Bronchial epithelial cell (primary cell): ENCODE measurements around the gene PKN3. TPM values are rescaled to one million over a fixed set of nuclear protein-coding genes. Genes with fewer than 3 reads are reported as not detected.

Experiments used
- DNase-seq: peaks from one replicate; pipeline ENCODE4 v3.0.0-alpha.2; 2010; ENCODE audit warnings: low read depth
- FAIRE-seq: peaks from 2 replicates; lab custom pipeline; 2011; peaks lifted over from hg19 to GRCh38; lab: Jason Lieb, UNC
- H3K27me3 ChIP-seq: 2 replicates; pipeline ENCODE4 v1.5.1; 2011; ENCODE audit warnings: low read length; ENCODE audit not compliant: control insufficient read depth, insufficient read depth
- H3K36me3 ChIP-seq: 2 replicates; pipeline ENCODE4 v1.5.1; 2011; ENCODE audit warnings: low read length; ENCODE audit not compliant: control insufficient read depth, insufficient read depth
- H3K4me3 ChIP-seq: 2 replicates; pipeline ENCODE4 v1.5.1; 2011; ENCODE audit warnings: mild to moderate bottlenecking, low read depth, low read length, control low read depth
- CTCF ChIP-seq: IDR thresholded peaks from 2 replicates; pipeline ENCODE4 v1.5.1; 2011; ENCODE audit warnings: mild to moderate bottlenecking, moderate library complexity, low read length, control low read depth, inconsistent platforms; ENCODE audit not compliant: insufficient read depth, severe bottlenecking
- total RNA-seq: library from RNA; depleted of rRNA; stranded (reverse); fragments of >200 nt; gene quantifications from 2 replicates; pipeline ENCODE4 v1.2.1, GENCODE V29; 2014

PKN3 gene
- 1.5 and 2.1 TPM in 2 replicates for total RNA-seq

- no peaks in the 10 kb centered on the region for H3K27me3 ChIP-seq
- FAIRE-seq (no peak), DNase-seq (peak; percentile 46)
- no peaks in the 10 kb centered on the region for H3K36me3 ChIP-seq
- peak within 1 kb of the TSS; percentile 52 for H3K4me3 ChIP-seq
- peak; percentile 89 for TF ChIP-seq CTCF
These were observed at the start of gene PKN3 for GRCh38 chr9:128702445-128702948. Gene PKN3, plus strand, starts transcription at chr9:128702503. Its CDS starts 413 bp downstream, at chr9:128702916.

- no peak for TF ChIP-seq CTCF
- no peaks in the 10 kb centered on the region for H3K36me3 ChIP-seq
- no peaks in the 10 kb centered on the region for H3K27me3 ChIP-seq
- DNase-seq, result no peak
- H3K4me3 ChIP-seq, result no peak overlapping the region
- no peak for FAIRE-seq
These were observed 48.4 kb upstream of the PKN3 start for GRCh38 chr9:128653908-128654307.

- Histone ChIP-seq H3K36me3 (no peaks in the 10 kb centered on the region), H3K4me3 (no peak overlapping the region), H3K27me3 (no peaks in the 10 kb centered on the region)
- TF ChIP-seq CTCF, result no peak
- FAIRE-seq, result no peak
- DNase-seq, result no peak
These were observed 47.8 kb upstream of the PKN3 start for GRCh38 chr9:128654481-128654880.

- no peaks in the 10 kb centered on the region for H3K27me3 ChIP-seq
These were observed 45.6 kb upstream of the PKN3 start, which contains the start of gene DYNC2I2 for GRCh38 chr9:128656416-128657343. Gene DYNC2I2, minus strand, starts transcription at chr9:128656847. Its CDS starts 121 bp downstream, at chr9:128656726.

GRCh38 chr9:128657344-128657704 lies 45.0 kb upstream of the PKN3 start:
- TF ChIP-seq CTCF, result no peak
- Histone ChIP-seq H3K27me3 (no peaks in the 10 kb centered on the region), H3K36me3 (no peaks in the 10 kb centered on the region), H3K4me3 (peak overlapping the region; percentile 61)
- no peak for DNase-seq
- FAIRE-seq, result no peak

More at GRCh38 chr9:128656416-128657343, 45.6 kb upstream of the PKN3 start, which contains the start of gene DYNC2I2:
- no peaks in the 10 kb centered on the region for H3K36me3 ChIP-seq
- TF ChIP-seq CTCF, result no peak
- peak; percentile 84 for DNase-seq
- FAIRE-seq, result no peak
- H3K4me3 ChIP-seq, result peak within 1 kb of the TSS; percentile 61
